H1 (cell line): Measurements from ENCODE around the gene LCE3D.

Experiments used
- CTCF ChIP-seq, 3 experiments: IDR thresholded peaks; 1 replicate in 2 of 3; 2 replicates in 1 of 3; pipeline versions ENCODE4 v1.5.1 to v1.6.1; 2011; ENCODE audit warnings: low read length in 3 of 3, mild to moderate bottlenecking in 3 of 3, inconsistent platforms in 2 of 3, low read depth in 1 of 3, moderate library complexity in 1 of 3; ENCODE audit not compliant: insufficient read depth in 1 of 3; ENCODE audit errors: control extremely low read depth in 1 of 3
- GABPA ChIP-seq: IDR thresholded peaks from 2 replicates; pipeline ENCODE4 v1.6.1; 2011; ENCODE audit warnings: mild to moderate bottlenecking, low read length, moderate library complexity, borderline replicate concordance; ENCODE audit not compliant: insufficient read depth
- TF ChIP-seq, protein P1 (sequence below): IDR thresholded peaks from 2 replicates; pipeline ENCODE4 v1.6.1; 2011; ENCODE audit warnings: low read length, improper control_type of control experiment

DNA sequence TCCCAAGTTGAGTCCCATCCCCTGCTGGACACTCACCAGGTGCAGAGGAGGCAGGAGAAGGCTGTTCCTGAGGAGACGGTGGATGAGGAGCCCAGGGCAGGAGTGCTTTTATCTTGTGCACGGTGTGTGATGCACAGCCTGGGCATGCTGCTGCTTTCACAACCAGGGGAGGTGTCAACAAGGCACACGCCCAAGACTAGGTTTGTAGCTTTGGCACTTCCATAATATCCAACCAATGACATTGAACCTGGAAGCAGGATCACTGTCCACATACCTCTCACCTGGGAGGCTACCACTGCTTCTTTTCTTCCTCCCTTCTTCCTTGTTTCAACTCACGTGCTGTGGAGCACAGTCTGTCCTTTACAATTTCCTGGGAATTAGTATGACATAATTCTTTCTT is at the start of gene LCE3D:
- TF ChIP-seq CTCF (IDR thresholded peaks at IDR 0.05; ENCODE audit: control extremely low read depth in 1 of 3, insufficient read depth in 1 of 3, low read depth in 1 of 3, low read length in 3 of 3) = no peak
- TF ChIP-seq, protein P1, sequence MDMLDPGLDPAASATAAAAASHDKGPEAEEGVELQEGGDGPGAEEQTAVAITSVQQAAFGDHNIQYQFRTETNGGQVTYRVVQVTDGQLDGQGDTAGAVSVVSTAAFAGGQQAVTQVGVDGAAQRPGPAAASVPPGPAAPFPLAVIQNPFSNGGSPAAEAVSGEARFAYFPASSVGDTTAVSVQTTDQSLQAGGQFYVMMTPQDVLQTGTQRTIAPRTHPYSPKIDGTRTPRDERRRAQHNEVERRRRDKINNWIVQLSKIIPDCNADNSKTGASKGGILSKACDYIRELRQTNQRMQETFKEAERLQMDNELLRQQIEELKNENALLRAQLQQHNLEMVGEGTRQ = no peak
- TF ChIP-seq GABPA = no peak
